K562 (cell line): ENCODE measurements around the gene ACADVL. TPM values are rescaled to one million over a fixed set of nuclear protein-coding genes. Genes with fewer than 3 reads are reported as not detected.
A peak's percentile ranks its signal among the peaks of the same experiment; 100 is the strongest.

Source experiments
- BHLHE40 ChIP-seq: IDR thresholded peaks from 2 replicates; pipeline ENCODE4 v1.6.1; 2011; ENCODE audit warnings: low read length, improper control_type of control experiment
- BRD4 ChIP-seq: fragments of 200-600 bp; sonication (generic); IDR thresholded peaks from 2 replicates; pipeline ENCODE4 v1.6.1; 2017; ENCODE audit warnings: inconsistent platforms
- CREM ChIP-seq: IDR thresholded peaks from 2 replicates; pipeline ENCODE4 v1.6.1; 2014; ENCODE audit warnings: antibody characterized with exemption, low read depth
- CXXC5 ChIP-seq: fragments of 250-450 bp; sonication (Bioruptor Pico); IDR thresholded peaks from 2 replicates; pipeline ENCODE4 v1.8.0; 2022; ENCODE audit warnings: inconsistent platforms, mild to moderate bottlenecking, moderate library complexity
- DPF2 ChIP-seq: fragments of 450-650 bp; IDR thresholded peaks from 2 replicates; pipeline ENCODE4 v1.6.1; 2016
- ELK1 ChIP-seq: sonication (generic); formaldehyde crosslinking; IDR thresholded peaks from 2 replicates; pipeline ENCODE4 v1.8.1; 2022; ENCODE audit warnings: missing genetic modification reagents
- GABPA ChIP-seq: fragments of 200-800 bp; sonication (Bioruptor generic); conservative IDR thresholded peaks from 2 replicates; pipeline ENCODE4 v1.6.1; 2016; ENCODE audit warnings: low read depth, missing genetic modification characterization, missing compliant biosample characterization
- IFI16 ChIP-seq: fragments of 250-450 bp; sonication (Bioruptor Pico); IDR thresholded peaks from 2 replicates; pipeline ENCODE4 v2.1.2; 2022; ENCODE audit warnings: mild to moderate bottlenecking, inconsistent platforms
- KDM4B ChIP-seq, 2 experiments: fragments of 450-650 bp in 1 of 2; sonication (generic) in 1 of 2; IDR thresholded peaks; 2 replicates each; pipeline ENCODE4 v1.6.1; 2016 to 2017; ENCODE audit warnings: borderline replicate concordance in 2 of 2, antibody characterized with exemption in 1 of 2, low read depth in 1 of 2, mild to moderate bottlenecking in 1 of 2
- LARP7 ChIP-seq: fragments of 450-650 bp; IDR thresholded peaks from 2 replicates; pipeline ENCODE4 v1.6.1; 2016
- MAFF ChIP-seq: IDR thresholded peaks from 2 replicates; pipeline ENCODE4 v1.6.1; 2012; ENCODE audit warnings: low read length, improper control_type of control experiment
- NCOA2 ChIP-seq, 2 experiments: fragments of 450-650 bp; IDR thresholded peaks; 2 replicates each; pipeline ENCODE4 v1.6.1; 2018; ENCODE audit warnings: mild to moderate bottlenecking in 2 of 2, moderate library complexity in 1 of 2; ENCODE audit not compliant: partially characterized antibody in 2 of 2
- NFRKB ChIP-seq: fragments of 450-650 bp; IDR thresholded peaks from 2 replicates; pipeline ENCODE4 v1.6.1; 2016; ENCODE audit warnings: low read depth
- NKRF ChIP-seq: fragments of 450-650 bp; IDR thresholded peaks from 2 replicates; pipeline ENCODE4 v1.6.1; 2016; ENCODE audit warnings: borderline replicate concordance
- NR2C2 ChIP-seq, 2 experiments: fragments of 200-800 bp in 1 of 2; sonication (Bioruptor generic) in 1 of 2; sonication (generic) in 1 of 2; formaldehyde crosslinking in 1 of 2; IDR thresholded peaks; 2 replicates each; pipeline versions ENCODE4 v1.6.1 to v1.8.0; 2016 to 2022; ENCODE audit warnings: mild to moderate bottlenecking in 1 of 2, missing compliant biosample characterization in 1 of 2, missing genetic modification characterization in 1 of 2, missing genetic modification reagents in 1 of 2
- PHTF2 ChIP-seq: fragments of 250-450 bp; sonication (Bioruptor Pico); IDR thresholded peaks from 2 replicates; pipeline ENCODE4 v1.5.0; 2021; ENCODE audit warnings: mild to moderate bottlenecking
- PTRF ChIP-seq: fragments of 450-650 bp; IDR thresholded peaks from 2 replicates; pipeline ENCODE4 v1.6.1; 2016; ENCODE audit warnings: mild to moderate bottlenecking, missing genetic modification characterization, missing compliant biosample characterization
- PTTG1 ChIP-seq: fragments of 450-650 bp; IDR thresholded peaks from 2 replicates; pipeline ENCODE4 v1.6.1; 2016; ENCODE audit warnings: low read depth, mild to moderate bottlenecking, missing genetic modification characterization, missing compliant biosample characterization
- PYGO2 ChIP-seq: fragments of 450-650 bp; IDR thresholded peaks from 2 replicates; pipeline ENCODE4 v1.6.1; 2016; ENCODE audit warnings: mild to moderate bottlenecking, missing genetic modification characterization, moderate library complexity, missing compliant biosample characterization
- SAFB ChIP-seq: fragments of 200-400 bp; formaldehyde crosslinking; IDR thresholded peaks from 2 replicates; pipeline ENCODE4 v1.6.1; 2017; ENCODE audit warnings: low read depth, low read length, borderline replicate concordance
- SP1 ChIP-seq: sonication (generic); formaldehyde crosslinking; IDR thresholded peaks from 2 replicates; pipeline ENCODE4 v1.8.1; 2022; ENCODE audit warnings: mild to moderate bottlenecking, missing genetic modification reagents
- TAF9B ChIP-seq: fragments of 450-650 bp; IDR thresholded peaks from 2 replicates; pipeline ENCODE4 v1.6.1; 2018; ENCODE audit warnings: mild to moderate bottlenecking; ENCODE audit not compliant: partially characterized antibody
- ZFP30 ChIP-seq: fragments of 250-450 bp; sonication (Bioruptor Pico); IDR thresholded peaks from 2 replicates; pipeline ENCODE4 v1.8.0; 2022; ENCODE audit warnings: moderate library complexity, mild to moderate bottlenecking, inconsistent platforms, borderline replicate concordance
- ZFP36 ChIP-seq: fragments of 150-350 bp; IDR thresholded peaks from 2 replicates; pipeline ENCODE4 v1.6.1; 2018; ENCODE audit warnings: low read length, low read depth; ENCODE audit not compliant: partially characterized antibody
- ZNF134 ChIP-seq: fragments of 250-450 bp; sonication (Bioruptor Pico); conservative IDR thresholded peaks from 2 replicates; pipeline ENCODE4 v1.4.0; 2020
- ZNF239 ChIP-seq: fragments of 250-450 bp; sonication (Bioruptor Pico); IDR thresholded peaks from 2 replicates; pipeline ENCODE4 v1.4.0; 2020; ENCODE audit warnings: mild to moderate bottlenecking
- ZNF41 ChIP-seq: fragments of 250-450 bp; sonication (Bioruptor Pico); conservative IDR thresholded peaks from 2 replicates; pipeline ENCODE4 v1.4.0; 2020; ENCODE audit warnings: mild to moderate bottlenecking
- ZNF445 ChIP-seq: fragments of 250-450 bp; sonication (Bioruptor Pico); IDR thresholded peaks from 2 replicates; pipeline ENCODE4 v1.4.0; 2020; ENCODE audit warnings: low read depth, mild to moderate bottlenecking, moderate library complexity
- ZNF717 ChIP-seq: fragments of 250-450 bp; sonication (Bioruptor Pico); IDR thresholded peaks from 2 replicates; pipeline ENCODE4 v1.5.0; 2021
- ZNF764 ChIP-seq: fragments of 250-450 bp; sonication (Bioruptor Pico); IDR thresholded peaks from 2 replicates; pipeline ENCODE4 v1.4.0; 2020; ENCODE audit warnings: low read depth, mild to moderate bottlenecking, moderate library complexity
- polyA plus RNA-seq, 8 experiments: library from polyadenylated mRNA; depleted of rRNA in 4 of 8; stranded (reverse) in 5 of 8; unstranded in 3 of 8; fragments of >200 nt; fragmentation: Nextera tagmentation in 2 of 8; fragmentation: Illumina TruSeq in 1 of 8; extraction: Ambion mirVana in 2 of 8; extraction: Trizol in 1 of 8; gene quantifications; 2 replicates each; pipeline versions ENCODE4 v1.2.1 to v1.2.3, GENCODE V29; 2011 to 2014; ENCODE audit warnings: inconsistent platforms in 1 of 8, missing spikeins in 1 of 8
- total RNA-seq, 7 experiments: library from RNA; depleted of rRNA in 6 of 7; stranded (reverse); fragments of >200 nt in 6 of 7; fragmentation: Illumina TruSeq in 2 of 7; extraction: Trizol in 2 of 7; gene quantifications; 2 replicates each; pipeline versions ENCODE4 v1.2.1 to v1.2.3, GENCODE V29; 2011 to 2021; ENCODE audit warnings: low replicate concordance in 1 of 7

ACADVL gene
- total and polyA plus RNA-seq, 9 of the 15 experiments (the other 6 are each of a cell fraction or from before 2014, with no cell fraction given), result 25.5 to 449 (median 214) TPM

- TF ChIP-seq PTTG1 (no peak), ZNF134 (CRISPR knock-in tag) (no peak), DPF2 (no peak), KDM4B (IDR thresholded peaks at IDR 0.05; ENCODE audit: borderline replicate concordance in 2 of 2, low read depth in 1 of 2) (peak in 1 of 2 experiments; percentile 71; a peak in 1 of 4 replicates), ZFP36 (no peak), TAF9B (peak; percentile 37), BHLHE40 (no peak), ZNF764 (CRISPR knock-in tag) (no peak), CXXC5 (CRISPR knock-in tag) (peak; percentile 12; the same call in 1 of the 2 replicates), LARP7 (no peak), PTRF (tag) (no peak), NCOA2 (IDR thresholded peaks at IDR 0.05; ENCODE audit: partially characterized antibody in 2 of 2) (no peak), ZFP30 (CRISPR knock-in tag) (no peak), PYGO2 (tag) (no peak), ZNF41 (no peak), NKRF (no peak), ZNF445 (CRISPR knock-in tag) (no peak), ZNF717 (CRISPR knock-in tag) (no peak), SAFB (no peak), BRD4 (peak; percentile 15; the same call in 1 of the 2 replicates), NFRKB (peak; percentile 78; the same call in 1 of the 2 replicates), ZNF239 (CRISPR knock-in tag) (no peak), IFI16 (CRISPR knock-in tag) (no peak), SP1 (no peak), NR2C2 (CRISPR knock-in tag; IDR thresholded peaks at IDR 0.05) (no peak), NR2C2 (tag; IDR thresholded peaks at IDR 0.05) (peak; percentile 96), MAFF (no peak), PHTF2 (CRISPR knock-in tag) (no peak), CREM (peak; percentile 86), ELK1 (CRISPR knock-in tag) (no peak), GABPA (tag) (peak; percentile 96)
Observed at GRCh38 chr17:7251661-7252175, 32.0 kb downstream of the ACADVL start, which contains the start of gene CTDNEP1 (continued).
